Fibroblast of lung (primary cell): ENCODE data around the gene USH2A.

Source experiments
- CTCF ChIP-seq, 2 donors: IDR thresholded peaks in 1 of 2; conservative IDR thresholded peaks in 1 of 2; 1 replicate in 1 of 2; 2 replicates in 1 of 2; pipeline ENCODE4 v1.5.1; 2011 to 2012; ENCODE audit warnings: low read length in 2 of 2, control low read depth in 1 of 2, inconsistent platforms in 1 of 2, low read depth in 1 of 2, mild to moderate bottlenecking in 1 of 2
- EZH2 ChIP-seq: IDR thresholded peaks from 2 replicates; pipeline ENCODE4 v1.5.1; 2012; ENCODE audit warnings: low read length, control low read depth, mild to moderate bottlenecking; ENCODE audit errors: missing control alignments

GRCh38 chr1:216168546-216168945 is 254.7 kb downstream of the USH2A start:
- TF ChIP-seq CTCF (conservative IDR thresholded peaks at IDR 0.05 in 1 of 2, IDR thresholded peaks at IDR 0.05 in 1 of 2; ENCODE audit: low read depth in 1 of 2, low read length in 2 of 2) (no peak), EZH2 (no peak)
